ENCODE measurements around the gene GPATCH8.

- TF ChIP-seq CTCF (IDR thresholded peaks at IDR 0.05), result no peak
- no peak for TF ChIP-seq POLR2A (IDR thresholded peaks at IDR 0.05)
- TF ChIP-seq EP300 (IDR thresholded peaks at IDR 0.05), result no peak
- TF ChIP-seq POLR2AphosphoS5 (IDR thresholded peaks at IDR 0.05), result no peak
These were observed 10.4 kb downstream of the GPATCH8 start for GRCh38 chr17:44492706-44493272.
